K562 (cell line): ENCODE measurements around the gene CCDC27. TPM values are rescaled to one million over a fixed set of nuclear protein-coding genes. Genes with fewer than 3 reads are reported as not detected.

Experiments
- EP300 ChIP-seq: IDR thresholded peaks from 2 replicates; pipeline ENCODE4 v1.6.1; 2012; ENCODE audit warnings: low read length, improper control_type of control experiment
- KLF13 ChIP-seq: fragments of 450-650 bp; IDR thresholded peaks from 2 replicates; pipeline ENCODE4 v1.6.1; 2016; ENCODE audit warnings: missing genetic modification characterization, low read depth, mild to moderate bottlenecking, missing compliant biosample characterization, moderate library complexity, borderline replicate concordance
- KLF16 ChIP-seq: IDR thresholded peaks from 2 replicates; pipeline ENCODE4 v1.6.1; 2016; ENCODE audit warnings: antibody characterized with exemption
- LARP7 ChIP-seq: fragments of 450-650 bp; IDR thresholded peaks from 2 replicates; pipeline ENCODE4 v1.6.1; 2016
- MBD2 ChIP-seq: sonication (generic); IDR thresholded peaks from 2 replicates; pipeline ENCODE4 v1.6.1; 2016; ENCODE audit warnings: low read depth, borderline replicate concordance
- MCM7 ChIP-seq, 2 experiments: fragments of 450-650 bp; IDR thresholded peaks; 2 replicates each; pipeline ENCODE4 v1.6.1; 2016 to 2018
- NR4A1 ChIP-seq, 2 experiments: fragments of 250-450 bp in 1 of 2; fragments of 450-650 bp in 1 of 2; sonication (Bioruptor Pico) in 1 of 2; IDR thresholded peaks; 2 replicates each; pipeline versions ENCODE4 v1.4.0 to v1.6.1; 2016 to 2020; ENCODE audit warnings: mild to moderate bottlenecking in 2 of 2, missing compliant biosample characterization in 1 of 2, missing genetic modification characterization in 1 of 2, moderate library complexity in 1 of 2
- RBM14 ChIP-seq: fragments of 200-400 bp; formaldehyde crosslinking; IDR thresholded peaks from 2 replicates; pipeline ENCODE4 v1.6.1; 2018; ENCODE audit warnings: low read depth, mild to moderate bottlenecking, low read length, moderate library complexity, borderline replicate concordance; ENCODE audit not compliant: insufficient read depth
- RBM15 ChIP-seq: fragments of 200-400 bp; formaldehyde crosslinking; IDR thresholded peaks from 2 replicates; pipeline ENCODE4 v1.6.1; 2018; ENCODE audit warnings: mild to moderate bottlenecking, low read length, moderate library complexity; ENCODE audit not compliant: insufficient read depth
- SMARCA4 ChIP-seq: fragments of 450-650 bp; IDR thresholded peaks from 2 replicates; pipeline ENCODE4 v1.6.1; 2016
- SREBF1 ChIP-seq: fragments of 150-350 bp; IDR thresholded peaks from 2 replicates; pipeline ENCODE4 v1.6.1; 2014; ENCODE audit warnings: antibody characterized with exemption, low read depth, low read length, borderline replicate concordance
- SRSF3 ChIP-seq: fragments of 200-400 bp; formaldehyde crosslinking; IDR thresholded peaks from 2 replicates; pipeline ENCODE4 v1.6.1; 2016; ENCODE audit warnings: mild to moderate bottlenecking, low read length, moderate library complexity; ENCODE audit not compliant: insufficient read depth
- ZBTB8A ChIP-seq: fragments of 450-650 bp; IDR thresholded peaks from 2 replicates; pipeline ENCODE4 v1.6.1; 2018; ENCODE audit warnings: mild to moderate bottlenecking, moderate library complexity; ENCODE audit not compliant: partially characterized antibody
- ZEB2 ChIP-seq: fragments of 450-650 bp; IDR thresholded peaks from 2 replicates; pipeline ENCODE4 v1.6.1; 2016
- ZNF217 ChIP-seq: sonication (generic); formaldehyde crosslinking; IDR thresholded peaks from 2 replicates; pipeline ENCODE4 v1.8.0; 2022; ENCODE audit warnings: mild to moderate bottlenecking, missing genetic modification reagents
- ZNF707 ChIP-seq: fragments of 250-450 bp; sonication (Bioruptor Pico); conservative IDR thresholded peaks from 2 replicates; pipeline ENCODE4 v1.8.0; 2022; ENCODE audit warnings: inconsistent platforms, mild to moderate bottlenecking, moderate library complexity
- polyA plus RNA-seq, 8 experiments: library from polyadenylated mRNA; depleted of rRNA in 4 of 8; stranded (reverse) in 5 of 8; unstranded in 3 of 8; fragments of >200 nt; fragmentation: Nextera tagmentation in 2 of 8; fragmentation: Illumina TruSeq in 1 of 8; extraction: Ambion mirVana in 2 of 8; extraction: Trizol in 1 of 8; gene quantifications; 2 replicates each; pipeline versions ENCODE4 v1.2.1 to v1.2.3, GENCODE V29; 2011 to 2014; ENCODE audit warnings: inconsistent platforms in 1 of 8, missing spikeins in 1 of 8
- total RNA-seq, 7 experiments: library from RNA; depleted of rRNA in 6 of 7; stranded (reverse); fragments of >200 nt in 6 of 7; fragmentation: Illumina TruSeq in 2 of 7; extraction: Trizol in 2 of 7; gene quantifications; 2 replicates each; pipeline versions ENCODE4 v1.2.1 to v1.2.3, GENCODE V29; 2011 to 2021; ENCODE audit warnings: low replicate concordance in 1 of 7
- TF ChIP-seq, protein P1 (sequence below): fragments of 450-650 bp; IDR thresholded peaks from 2 replicates; pipeline ENCODE4 v1.6.1; 2016; ENCODE audit warnings: mild to moderate bottlenecking
- TF ChIP-seq, protein P2 (sequence below): sonication (generic); formaldehyde crosslinking; IDR thresholded peaks from 2 replicates; pipeline ENCODE4 v1.8.1; 2023; ENCODE audit warnings: mild to moderate bottlenecking, missing genetic modification reagents
- TF ChIP-seq, protein P3 (sequence below): fragments of 450-650 bp; IDR thresholded peaks from one replicate; pipeline ENCODE4 v1.6.1; 2018; ENCODE audit warnings: mild to moderate bottlenecking, moderate library complexity; ENCODE audit not compliant: partially characterized antibody
- TF ChIP-seq, protein P4 (sequence below): sonication (generic); formaldehyde crosslinking; IDR thresholded peaks from 2 replicates; pipeline ENCODE4 v1.8.0; 2022; ENCODE audit warnings: missing genetic modification reagents, mild to moderate bottlenecking, moderate library complexity, borderline replicate concordance
- TF ChIP-seq, protein P5 (sequence below): fragments of 250-450 bp; sonication (Bioruptor Pico); IDR thresholded peaks from 2 replicates; pipeline ENCODE4 v1.8.0; 2021; ENCODE audit warnings: moderate library complexity, mild to moderate bottlenecking, inconsistent platforms
- TF ChIP-seq, protein P6 (sequence below): sonication (generic); formaldehyde crosslinking; IDR thresholded peaks from 2 replicates; pipeline ENCODE4 v1.8.0; 2022; ENCODE audit warnings: mild to moderate bottlenecking, missing genetic modification reagents

The CCDC27 gene
- total and polyA plus RNA-seq, 9 of the 15 experiments (the other 6 are each of a cell fraction or from before 2014, with no cell fraction given) = 0.01 to 0.04 TPM; not detected in 7

DNA sequence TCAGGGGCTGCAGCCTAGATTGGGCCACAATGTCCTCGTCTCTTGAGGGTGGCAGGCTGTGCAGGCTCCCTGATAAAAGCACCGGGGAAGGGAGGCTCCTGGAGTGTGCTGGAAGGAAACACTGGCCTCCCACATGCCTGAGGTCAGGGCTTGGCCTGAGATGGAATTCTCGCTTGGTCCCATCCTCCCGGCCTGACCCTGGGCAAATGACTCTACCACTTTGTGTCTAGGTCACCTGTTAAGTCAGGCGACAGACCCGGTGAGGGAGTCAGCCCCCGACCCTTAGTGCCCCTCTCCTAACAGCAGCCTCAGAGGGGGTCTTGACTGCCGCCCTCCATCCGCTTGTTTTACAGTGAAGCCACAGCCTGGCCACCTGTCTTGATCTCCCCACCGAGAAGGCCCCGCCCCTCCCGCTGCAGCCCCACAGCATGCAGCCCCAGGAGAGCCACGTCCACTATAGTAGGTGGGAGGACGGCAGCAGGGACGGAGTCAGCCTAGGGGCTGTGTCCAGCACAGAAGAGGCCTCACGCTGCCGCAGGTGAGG, 22.8 kb downstream of the CCDC27 start (continued):
- TF ChIP-seq, protein P1, sequence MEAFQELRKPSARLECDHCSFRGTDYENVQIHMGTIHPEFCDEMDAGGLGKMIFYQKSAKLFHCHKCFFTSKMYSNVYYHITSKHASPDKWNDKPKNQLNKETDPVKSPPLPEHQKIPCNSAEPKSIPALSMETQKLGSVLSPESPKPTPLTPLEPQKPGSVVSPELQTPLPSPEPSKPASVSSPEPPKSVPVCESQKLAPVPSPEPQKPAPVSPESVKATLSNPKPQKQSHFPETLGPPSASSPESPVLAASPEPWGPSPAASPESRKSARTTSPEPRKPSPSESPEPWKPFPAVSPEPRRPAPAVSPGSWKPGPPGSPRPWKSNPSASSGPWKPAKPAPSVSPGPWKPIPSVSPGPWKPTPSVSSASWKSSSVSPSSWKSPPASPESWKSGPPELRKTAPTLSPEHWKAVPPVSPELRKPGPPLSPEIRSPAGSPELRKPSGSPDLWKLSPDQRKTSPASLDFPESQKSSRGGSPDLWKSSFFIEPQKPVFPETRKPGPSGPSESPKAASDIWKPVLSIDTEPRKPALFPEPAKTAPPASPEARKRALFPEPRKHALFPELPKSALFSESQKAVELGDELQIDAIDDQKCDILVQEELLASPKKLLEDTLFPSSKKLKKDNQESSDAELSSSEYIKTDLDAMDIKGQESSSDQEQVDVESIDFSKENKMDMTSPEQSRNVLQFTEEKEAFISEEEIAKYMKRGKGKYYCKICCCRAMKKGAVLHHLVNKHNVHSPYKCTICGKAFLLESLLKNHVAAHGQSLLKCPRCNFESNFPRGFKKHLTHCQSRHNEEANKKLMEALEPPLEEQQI = no peak
- no peak for TF ChIP-seq RBM14
- TF ChIP-seq, protein P2, sequence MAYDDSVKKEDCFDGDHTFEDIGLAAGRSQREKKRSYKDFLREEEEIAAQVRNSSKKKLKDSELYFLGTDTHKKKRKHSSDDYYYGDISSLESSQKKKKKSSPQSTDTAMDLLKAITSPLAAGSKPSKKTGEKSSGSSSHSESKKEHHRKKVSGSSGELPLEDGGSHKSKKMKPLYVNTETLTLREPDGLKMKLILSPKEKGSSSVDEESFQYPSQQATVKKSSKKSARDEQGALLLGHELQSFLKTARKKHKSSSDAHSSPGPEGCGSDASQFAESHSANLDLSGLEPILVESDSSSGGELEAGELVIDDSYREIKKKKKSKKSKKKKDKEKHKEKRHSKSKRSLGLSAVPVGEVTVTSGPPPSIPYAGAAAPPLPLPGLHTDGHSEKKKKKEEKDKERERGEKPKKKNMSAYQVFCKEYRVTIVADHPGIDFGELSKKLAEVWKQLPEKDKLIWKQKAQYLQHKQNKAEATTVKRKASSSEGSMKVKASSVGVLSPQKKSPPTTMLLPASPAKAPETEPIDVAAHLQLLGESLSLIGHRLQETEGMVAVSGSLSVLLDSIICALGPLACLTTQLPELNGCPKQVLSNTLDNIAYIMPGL (CRISPR knock-in tag) = no peak
- 0 out of 2 replicates have a peak, but pooled peaks have one; percentile 5 for TF ChIP-seq ZNF217 (CRISPR knock-in tag)
- TF ChIP-seq SMARCA4 = peak; percentile 89
- TF ChIP-seq NR4A1 (CRISPR knock-in tag; IDR thresholded peaks at IDR 0.05) = peak; percentile 83; the same call in 1 of the 2 replicates
- TF ChIP-seq NR4A1 (tag; IDR thresholded peaks at IDR 0.05) = no peak
- TF ChIP-seq MBD2 = peak; percentile 80
- TF ChIP-seq ZEB2 = peak; percentile 84
- TF ChIP-seq KLF16 = peak; percentile 96
- TF ChIP-seq ZBTB8A = no peak
- no peak for TF ChIP-seq KLF13
- TF ChIP-seq, protein P3, sequence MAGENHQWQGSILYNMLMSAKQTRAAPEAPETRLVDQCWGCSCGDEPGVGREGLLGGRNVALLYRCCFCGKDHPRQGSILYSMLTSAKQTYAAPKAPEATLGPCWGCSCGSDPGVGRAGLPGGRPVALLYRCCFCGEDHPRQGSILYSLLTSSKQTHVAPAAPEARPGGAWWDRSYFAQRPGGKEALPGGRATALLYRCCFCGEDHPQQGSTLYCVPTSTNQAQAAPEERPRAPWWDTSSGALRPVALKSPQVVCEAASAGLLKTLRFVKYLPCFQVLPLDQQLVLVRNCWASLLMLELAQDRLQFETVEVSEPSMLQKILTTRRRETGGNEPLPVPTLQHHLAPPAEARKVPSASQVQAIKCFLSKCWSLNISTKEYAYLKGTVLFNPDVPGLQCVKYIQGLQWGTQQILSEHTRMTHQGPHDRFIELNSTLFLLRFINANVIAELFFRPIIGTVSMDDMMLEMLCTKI = no peak
- TF ChIP-seq RBM15 = no peak
- no peak for TF ChIP-seq ZNF707 (CRISPR knock-in tag)
- TF ChIP-seq, protein P4, sequence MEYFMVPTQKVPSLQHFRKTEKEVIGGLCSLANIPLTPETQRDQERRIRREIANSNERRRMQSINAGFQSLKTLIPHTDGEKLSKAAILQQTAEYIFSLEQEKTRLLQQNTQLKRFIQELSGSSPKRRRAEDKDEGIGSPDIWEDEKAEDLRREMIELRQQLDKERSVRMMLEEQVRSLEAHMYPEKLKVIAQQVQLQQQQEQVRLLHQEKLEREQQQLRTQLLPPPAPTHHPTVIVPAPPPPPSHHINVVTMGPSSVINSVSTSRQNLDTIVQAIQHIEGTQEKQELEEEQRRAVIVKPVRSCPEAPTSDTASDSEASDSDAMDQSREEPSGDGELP = peak; percentile 58; the same call in 1 of the 2 replicates
- no peak for TF ChIP-seq MCM7 (IDR thresholded peaks at IDR 0.05)
- TF ChIP-seq, protein P5, sequence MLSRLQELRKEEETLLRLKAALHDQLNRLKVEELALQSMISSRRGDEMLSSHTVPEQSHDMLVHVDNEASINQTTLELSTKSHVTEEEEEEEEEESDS (CRISPR knock-in tag) = no peak
- no peak for TF ChIP-seq SRSF3
- TF ChIP-seq SREBF1 = no peak
- TF ChIP-seq LARP7 = peak; percentile 22; the same call in 1 of the 2 replicates
- TF ChIP-seq EP300 = peak; percentile 93
- TF ChIP-seq, protein P6, sequence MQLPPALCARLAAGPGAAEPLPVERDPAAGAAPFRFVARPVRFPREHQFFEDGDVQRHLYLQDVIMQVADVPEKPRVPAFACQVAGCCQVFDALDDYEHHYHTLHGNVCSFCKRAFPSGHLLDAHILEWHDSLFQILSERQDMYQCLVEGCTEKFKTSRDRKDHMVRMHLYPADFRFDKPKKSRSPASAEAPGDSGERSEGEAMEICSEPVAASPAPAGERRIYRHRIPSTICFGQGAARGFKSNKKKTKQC (CRISPR knock-in tag) = no peak
